Hepatocyte (in vitro differentiated cells): ENCODE measurements around the gene MAST3.

ENCODE experiments used
- EZH2phosphoT487 ChIP-seq: fragments of 200-600 bp; sonication (generic); IDR thresholded peaks from one replicate; pipeline ENCODE4 v1.6.1; 2018; ENCODE audit warnings: antibody characterized with exemption, mild to moderate bottlenecking, low read depth, moderate library complexity; ENCODE audit not compliant: unreplicated experiment, severe bottlenecking
- TF ChIP-seq, protein P1 (sequence below): fragments of 200-600 bp; sonication (generic); IDR thresholded peaks from 2 replicates; pipeline ENCODE4 v1.5.1; 2016; ENCODE audit warnings: antibody characterized with exemption, mild to moderate bottlenecking; ENCODE audit not compliant: poor library complexity

- TF ChIP-seq, protein P1, sequence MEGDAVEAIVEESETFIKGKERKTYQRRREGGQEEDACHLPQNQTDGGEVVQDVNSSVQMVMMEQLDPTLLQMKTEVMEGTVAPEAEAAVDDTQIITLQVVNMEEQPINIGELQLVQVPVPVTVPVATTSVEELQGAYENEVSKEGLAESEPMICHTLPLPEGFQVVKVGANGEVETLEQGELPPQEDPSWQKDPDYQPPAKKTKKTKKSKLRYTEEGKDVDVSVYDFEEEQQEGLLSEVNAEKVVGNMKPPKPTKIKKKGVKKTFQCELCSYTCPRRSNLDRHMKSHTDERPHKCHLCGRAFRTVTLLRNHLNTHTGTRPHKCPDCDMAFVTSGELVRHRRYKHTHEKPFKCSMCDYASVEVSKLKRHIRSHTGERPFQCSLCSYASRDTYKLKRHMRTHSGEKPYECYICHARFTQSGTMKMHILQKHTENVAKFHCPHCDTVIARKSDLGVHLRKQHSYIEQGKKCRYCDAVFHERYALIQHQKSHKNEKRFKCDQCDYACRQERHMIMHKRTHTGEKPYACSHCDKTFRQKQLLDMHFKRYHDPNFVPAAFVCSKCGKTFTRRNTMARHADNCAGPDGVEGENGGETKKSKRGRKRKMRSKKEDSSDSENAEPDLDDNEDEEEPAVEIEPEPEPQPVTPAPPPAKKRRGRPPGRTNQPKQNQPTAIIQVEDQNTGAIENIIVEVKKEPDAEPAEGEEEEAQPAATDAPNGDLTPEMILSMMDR: no peak
- TF ChIP-seq EZH2phosphoT487: no peak
Observed at GRCh38 chr19:18099623-18099995, 2.0 kb downstream of the MAST3 start.
